Measurements from ENCODE around the gene ERCC5.

DNA sequence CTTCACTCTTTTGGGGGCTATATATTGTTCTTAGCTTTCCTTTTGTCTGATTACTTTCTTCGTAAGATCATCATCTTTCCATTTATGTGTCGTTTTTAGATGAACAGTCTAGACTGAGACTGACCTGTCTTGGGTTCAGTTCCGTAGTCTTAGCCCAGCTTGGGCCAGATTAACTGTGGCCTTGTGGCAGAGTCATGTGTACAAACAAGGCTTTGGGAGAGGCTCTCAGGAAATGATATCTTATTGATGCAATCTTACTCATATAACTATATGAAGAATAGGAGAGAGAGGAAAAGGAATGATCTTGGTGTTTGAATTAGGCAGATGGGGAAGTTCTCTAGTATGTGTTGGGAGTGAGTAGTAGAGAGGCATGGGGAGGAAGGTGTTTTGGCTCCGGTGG, 6.8 kb upstream of the ERCC5 start:
- TF ChIP-seq CTCF (IDR thresholded peaks at IDR 0.05) (no peak), POLR2A (IDR thresholded peaks at IDR 0.05) (no peak)

Measured in heart left ventricle (tissue), 13 donors.